Measurements from ENCODE around the gene SYPL1.

DNA sequence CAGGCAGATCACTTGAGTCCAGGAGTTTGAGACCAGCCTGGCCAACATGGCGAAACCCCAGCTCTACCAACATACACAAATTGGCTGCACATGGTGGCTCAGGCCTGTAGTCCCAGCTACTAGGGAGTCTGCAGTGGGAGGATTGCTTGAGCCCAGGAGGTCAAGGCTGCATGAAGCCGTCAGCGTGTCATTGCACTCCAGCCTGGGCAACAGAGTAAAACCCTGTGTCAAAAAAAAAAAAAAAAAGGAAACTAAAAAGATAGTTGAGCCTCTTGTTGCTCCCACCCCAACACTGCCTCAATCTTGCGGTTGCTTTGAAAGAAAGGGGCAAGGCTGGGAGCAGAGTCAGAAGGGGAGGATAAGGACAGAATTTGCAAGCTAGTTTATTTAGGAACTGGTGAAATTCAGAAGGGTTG, 69.9 kb downstream of the SYPL1 start:
- TF ChIP-seq, protein P1, sequence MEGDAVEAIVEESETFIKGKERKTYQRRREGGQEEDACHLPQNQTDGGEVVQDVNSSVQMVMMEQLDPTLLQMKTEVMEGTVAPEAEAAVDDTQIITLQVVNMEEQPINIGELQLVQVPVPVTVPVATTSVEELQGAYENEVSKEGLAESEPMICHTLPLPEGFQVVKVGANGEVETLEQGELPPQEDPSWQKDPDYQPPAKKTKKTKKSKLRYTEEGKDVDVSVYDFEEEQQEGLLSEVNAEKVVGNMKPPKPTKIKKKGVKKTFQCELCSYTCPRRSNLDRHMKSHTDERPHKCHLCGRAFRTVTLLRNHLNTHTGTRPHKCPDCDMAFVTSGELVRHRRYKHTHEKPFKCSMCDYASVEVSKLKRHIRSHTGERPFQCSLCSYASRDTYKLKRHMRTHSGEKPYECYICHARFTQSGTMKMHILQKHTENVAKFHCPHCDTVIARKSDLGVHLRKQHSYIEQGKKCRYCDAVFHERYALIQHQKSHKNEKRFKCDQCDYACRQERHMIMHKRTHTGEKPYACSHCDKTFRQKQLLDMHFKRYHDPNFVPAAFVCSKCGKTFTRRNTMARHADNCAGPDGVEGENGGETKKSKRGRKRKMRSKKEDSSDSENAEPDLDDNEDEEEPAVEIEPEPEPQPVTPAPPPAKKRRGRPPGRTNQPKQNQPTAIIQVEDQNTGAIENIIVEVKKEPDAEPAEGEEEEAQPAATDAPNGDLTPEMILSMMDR (IDR thresholded peaks at IDR 0.05), result no peak
- no peak for TF ChIP-seq POLR2AphosphoS5 (IDR thresholded peaks at IDR 0.05; ENCODE audit: insufficient read depth in 1 of 2, low read depth in 1 of 2)

Measured in vagina (tissue), 2 donors.